Left forelimb (tissue), 1 donor: ENCODE results near the gene UNC13B.

ENCODE experiments used
- DNase-seq: peaks from one replicate; pipeline ENCODE4 v3.0.0-alpha.2; 2018; ENCODE audit warnings: low spot score

Gene UNC13B

GRCh38 chr9:35431467-35431866 lies 269.7 kb downstream of the UNC13B start:
- DNase-seq: no peak

- DNase-seq: no peak
Observed at GRCh38 chr9:35432076-35432475, 270.3 kb downstream of the UNC13B start.

GRCh38 chr9:35436933-35437332 lies 275.1 kb downstream of the UNC13B start:
- DNase-seq: no peak

- no peak for DNase-seq
Observed at GRCh38 chr9:35446012-35446411, 284.2 kb downstream of the UNC13B start.

- DNase-seq: no peak
Observed at GRCh38 chr9:35448496-35448895, 286.7 kb downstream of the UNC13B start.

GRCh38 chr9:35452481-35452880 lies 290.7 kb downstream of the UNC13B start:
- DNase-seq: no peak

- no peak for DNase-seq
Observed at GRCh38 chr9:35453786-35454185, 292.0 kb downstream of the UNC13B start.
